ENCODE data around the gene FBLN2. TPM values are rescaled to one million over a fixed set of nuclear protein-coding genes. Genes with fewer than 3 reads are reported as not detected.

The FBLN2 gene
- polyA plus RNA-seq, 1 donor (not counting 4 experiments of a cell fraction or from before 2014, with no cell fraction given), result 0.72 TPM

DNA sequence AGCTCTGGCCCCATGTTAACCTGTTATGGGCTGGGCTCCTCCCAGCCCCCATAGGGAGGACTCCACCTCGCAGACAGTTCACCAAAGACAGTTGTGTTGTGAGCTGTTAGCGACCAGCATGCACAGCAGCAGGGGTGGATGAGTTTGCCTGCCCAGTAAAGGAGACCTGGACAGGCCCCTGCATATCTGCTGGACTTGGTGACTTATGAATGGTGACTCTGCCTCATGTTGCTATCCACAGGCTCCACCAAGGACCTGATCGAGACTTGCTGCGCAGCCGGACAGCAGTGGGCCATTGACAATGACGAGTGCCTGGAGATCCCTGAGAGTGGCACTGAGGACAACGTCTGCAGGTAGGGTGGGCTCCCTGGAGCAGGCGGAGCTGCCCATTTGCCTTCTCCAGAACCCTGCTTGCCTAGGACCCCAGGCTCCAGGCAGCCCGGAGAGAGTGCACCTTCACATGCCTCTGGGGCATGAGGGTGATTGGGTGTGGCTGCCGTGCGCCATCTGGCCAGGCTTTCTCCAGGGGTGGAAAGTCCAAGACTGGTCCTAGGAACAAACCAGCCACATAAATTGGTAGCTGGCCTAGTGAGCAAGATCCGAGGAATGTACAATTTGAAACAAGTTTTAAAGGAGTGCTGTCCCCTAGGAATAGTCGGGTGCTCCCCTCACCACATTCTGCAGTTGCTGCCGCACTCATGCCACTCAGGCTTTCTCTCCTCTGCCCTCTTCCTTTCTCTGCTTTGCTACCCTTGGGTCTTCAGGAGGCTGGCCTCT is 59.1 kb downstream of the FBLN2 start:
- H3K36me3 ChIP-seq (ENCODE audit: control insufficient read depth in 2 of 2, extremely low read depth in 1 of 2, insufficient read depth in 2 of 2, low read length in 2 of 2), result no peaks in the 10 kb centered on the region
- no peak overlapping the region for H3K4me2 ChIP-seq (ENCODE audit: control insufficient read depth, extremely low read depth, insufficient read depth, low read depth, low read length)
- TF ChIP-seq, protein P1, sequence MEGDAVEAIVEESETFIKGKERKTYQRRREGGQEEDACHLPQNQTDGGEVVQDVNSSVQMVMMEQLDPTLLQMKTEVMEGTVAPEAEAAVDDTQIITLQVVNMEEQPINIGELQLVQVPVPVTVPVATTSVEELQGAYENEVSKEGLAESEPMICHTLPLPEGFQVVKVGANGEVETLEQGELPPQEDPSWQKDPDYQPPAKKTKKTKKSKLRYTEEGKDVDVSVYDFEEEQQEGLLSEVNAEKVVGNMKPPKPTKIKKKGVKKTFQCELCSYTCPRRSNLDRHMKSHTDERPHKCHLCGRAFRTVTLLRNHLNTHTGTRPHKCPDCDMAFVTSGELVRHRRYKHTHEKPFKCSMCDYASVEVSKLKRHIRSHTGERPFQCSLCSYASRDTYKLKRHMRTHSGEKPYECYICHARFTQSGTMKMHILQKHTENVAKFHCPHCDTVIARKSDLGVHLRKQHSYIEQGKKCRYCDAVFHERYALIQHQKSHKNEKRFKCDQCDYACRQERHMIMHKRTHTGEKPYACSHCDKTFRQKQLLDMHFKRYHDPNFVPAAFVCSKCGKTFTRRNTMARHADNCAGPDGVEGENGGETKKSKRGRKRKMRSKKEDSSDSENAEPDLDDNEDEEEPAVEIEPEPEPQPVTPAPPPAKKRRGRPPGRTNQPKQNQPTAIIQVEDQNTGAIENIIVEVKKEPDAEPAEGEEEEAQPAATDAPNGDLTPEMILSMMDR (optimal IDR thresholded peaks at IDR 0.05 in 1 of 3, IDR thresholded peaks at IDR 0.05 in 1 of 3, conservative IDR thresholded peaks at IDR 0.05 in 1 of 3; ENCODE audit: extremely low read depth in 1 of 3, insufficient read depth in 2 of 3, low read length in 3 of 3), result no peak
- no peak for TF ChIP-seq EZH2 (IDR thresholded peaks at IDR 0.05; ENCODE audit: low read length)
- no peak for DNase-seq (ENCODE audit: low read depth, low spot score)
- H3K4me3 ChIP-seq (ENCODE audit: control insufficient read depth in 2 of 3, extremely low read depth in 1 of 3, insufficient read depth in 2 of 3, low read depth in 1 of 3, low read length in 3 of 3), result no peak overlapping the region
- dilution Hi-C loops (cut with MboI; ENCODE audit: extremely low pct_ligation_motif_present, low sequenced_read_pairs), result no loop called here
- H3K27ac ChIP-seq (ENCODE audit: control insufficient read depth, insufficient read depth, low read length), result no peak overlapping the region
- no peak overlapping the region for H2AFZ ChIP-seq (ENCODE audit: control insufficient read depth, low read length)
- H4K20me1 ChIP-seq (ENCODE audit: control insufficient read depth, extremely low read depth, insufficient read depth, low read length), result no peaks in the 10 kb centered on the region
- H3K79me2 ChIP-seq (ENCODE audit: control insufficient read depth, insufficient read depth, low read length), result no peaks in the 10 kb centered on the region
- H3K9me1 ChIP-seq (ENCODE audit: control insufficient read depth, extremely low read depth, insufficient read depth, low read length), result no peaks in the 10 kb centered on the region
- H3K9ac ChIP-seq (ENCODE audit: control insufficient read depth, extremely low read depth, insufficient read depth, low read length), result no peak overlapping the region
- H3K4me1 ChIP-seq (ENCODE audit: control insufficient read depth, extremely low read depth, insufficient read depth, low read length), result peaks cover 2% of the 10 kb centered on the region
- no peaks in the 10 kb centered on the region for H3K9me3 ChIP-seq (ENCODE audit: control insufficient read depth, low read depth, low read length)
- no peaks in the 10 kb centered on the region for H3K27me3 ChIP-seq (ENCODE audit: control insufficient read depth, extremely low read depth, insufficient read depth, low read length)
- no peak for FAIRE-seq

DNA sequence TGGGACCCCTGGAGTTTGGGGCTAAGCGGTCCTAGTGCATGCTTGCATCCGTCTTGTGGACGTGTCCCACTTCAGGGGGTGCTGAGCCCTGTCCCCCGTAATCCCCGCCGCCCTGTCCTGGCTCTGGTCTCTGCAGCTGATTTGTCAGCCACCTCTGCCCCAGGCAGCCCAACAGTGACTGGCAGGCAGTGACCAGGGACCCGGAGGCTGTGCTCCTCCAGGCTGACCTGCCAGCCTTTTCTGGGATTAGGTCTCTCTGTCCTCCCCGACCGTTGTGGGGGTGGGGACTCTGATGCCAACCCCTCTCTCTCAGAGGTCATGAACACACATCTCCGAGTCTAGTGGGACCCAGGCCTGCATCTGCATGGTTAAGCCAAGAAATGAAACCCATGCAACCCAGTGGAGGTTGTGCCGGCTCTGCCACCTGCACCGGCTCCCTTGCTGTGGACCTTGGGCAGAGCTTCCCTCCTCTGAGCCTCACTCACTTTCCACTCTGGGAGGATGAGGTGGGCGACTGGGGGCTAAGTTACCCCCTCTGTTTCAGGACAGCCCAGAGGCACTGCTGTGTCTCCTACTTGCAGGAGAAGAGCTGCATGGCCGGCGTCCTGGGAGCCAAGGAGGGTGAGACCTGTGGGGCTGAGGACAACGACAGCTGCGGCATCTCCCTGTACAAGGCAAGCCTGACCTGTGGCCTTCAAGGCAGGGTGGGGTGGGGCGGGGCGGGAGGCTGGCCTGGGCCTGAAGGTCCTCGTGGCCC is 60.2 kb downstream of the FBLN2 start:
- H3K9me3 ChIP-seq (ENCODE audit: control insufficient read depth, low read depth, low read length), result no peaks in the 10 kb centered on the region
- H4K20me1 ChIP-seq (ENCODE audit: control insufficient read depth, extremely low read depth, insufficient read depth, low read length), result no peaks in the 10 kb centered on the region
- DNase-seq (ENCODE audit: low read depth, low spot score) (no peak), FAIRE-seq (no peak)
- H3K36me3 ChIP-seq (ENCODE audit: control insufficient read depth in 2 of 2, extremely low read depth in 1 of 2, insufficient read depth in 2 of 2, low read length in 2 of 2), result no peaks in the 10 kb centered on the region
- no peak overlapping the region for H2AFZ ChIP-seq (ENCODE audit: control insufficient read depth, low read length)
- no peak overlapping the region for H3K4me3 ChIP-seq (ENCODE audit: control insufficient read depth in 2 of 3, extremely low read depth in 1 of 3, insufficient read depth in 2 of 3, low read depth in 1 of 3, low read length in 3 of 3)
- H3K9ac ChIP-seq (ENCODE audit: control insufficient read depth, extremely low read depth, insufficient read depth, low read length), result no peak overlapping the region
- H3K4me1 ChIP-seq (ENCODE audit: control insufficient read depth, extremely low read depth, insufficient read depth, low read length), result peaks cover 2% of the 10 kb centered on the region
- no peak overlapping the region for H3K4me2 ChIP-seq (ENCODE audit: control insufficient read depth, extremely low read depth, insufficient read depth, low read depth, low read length)
- dilution Hi-C loops (cut with MboI; ENCODE audit: extremely low pct_ligation_motif_present, low sequenced_read_pairs), result no loop called here
- no peaks in the 10 kb centered on the region for H3K79me2 ChIP-seq (ENCODE audit: control insufficient read depth, insufficient read depth, low read length)
- H3K9me1 ChIP-seq (ENCODE audit: control insufficient read depth, extremely low read depth, insufficient read depth, low read length), result no peaks in the 10 kb centered on the region
- no peaks in the 10 kb centered on the region for H3K27me3 ChIP-seq (ENCODE audit: control insufficient read depth, extremely low read depth, insufficient read depth, low read length)
- no peak overlapping the region for H3K27ac ChIP-seq (ENCODE audit: control insufficient read depth, insufficient read depth, low read length)
- TF ChIP-seq EZH2 (IDR thresholded peaks at IDR 0.05; ENCODE audit: low read length), result no peak
- TF ChIP-seq, protein P1 (optimal IDR thresholded peaks at IDR 0.05 in 1 of 3, IDR thresholded peaks at IDR 0.05 in 1 of 3, conservative IDR thresholded peaks at IDR 0.05 in 1 of 3; ENCODE audit: extremely low read depth in 1 of 3, insufficient read depth in 2 of 3, low read length in 3 of 3), result no peak

Data from keratinocyte (primary cell).